Upper lobe of right lung (tissue), 1 donor: ENCODE data around the gene ZNF236. TPM values are rescaled to one million over a fixed set of nuclear protein-coding genes. Genes with fewer than 3 reads are reported as not detected.
A peak's percentile ranks its signal among the peaks of the same experiment; 100 is the strongest.

ENCODE experiments used
- ATAC-seq: fragments of 200-7000 bp; cut with Tn5 transposase; one replicate; pipeline ENCODE4 v1.9.1; 2020; ENCODE audit warnings: mild to moderate bottlenecking, moderate library complexity
- DNase-seq: peaks from one replicate; pipeline ENCODE4 v3.0.0-alpha.2; 2020
- H3K27ac ChIP-seq: fragments of 200-600 bp; one replicate; pipeline ENCODE4 v1.8.0; 2022
- H3K27me3 ChIP-seq: fragments of 200-600 bp; one replicate; pipeline ENCODE4 v1.8.0; 2022; ENCODE audit warnings: mild to moderate bottlenecking
- H3K36me3 ChIP-seq: fragments of 200-600 bp; one replicate; pipeline ENCODE4 v1.8.0; 2022
- H3K4me1 ChIP-seq: fragments of 200-600 bp; one replicate; pipeline ENCODE4 v1.8.0; 2022
- H3K4me3 ChIP-seq: fragments of 200-600 bp; one replicate; pipeline ENCODE4 v1.8.0; 2022; ENCODE audit warnings: mild to moderate bottlenecking
- H3K9me3 ChIP-seq: fragments of 200-600 bp; one replicate; pipeline ENCODE4 v1.8.0; 2022
- CTCF ChIP-seq: fragments of 200-600 bp; IDR thresholded peaks from one replicate; pipeline ENCODE4 v1.8.0; 2022; ENCODE audit warnings: antibody characterized with exemption
- intact Hi-C: fragments of 100-400 bp; cut with DNase I; formaldehyde crosslinking; loops from one replicate; pipeline ENCODE4 v1.11.0; 2022
- total RNA-seq: library from RNA; stranded (reverse); fragmentation: NEBNext Ultra II Directional; extraction: Animal tissue kit (Norgen Biotek cat#: 25700); gene quantifications from one replicate; pipeline ENCODE4 v1.2.1, GENCODE V29; 2021
- donor health status: DM: no; HTN: yes; CAD: no; lungs with severe emphysema.

The ZNF236 gene
- total RNA-seq, 1 donor from 2014 or later: 14.9 TPM

- no peak overlapping the region for H3K27ac ChIP-seq
- no peaks in the 10 kb centered on the region for H3K36me3 ChIP-seq
- ATAC-seq (peak; percentile 8), DNase-seq (no peak)
- H3K9me3 ChIP-seq: no peaks in the 10 kb centered on the region
- intact Hi-C loops: loop anchor here (5.0 kb wide), 1 partner anchor 211 kb away; no protein-coding TSS in a partner anchor
- no peaks in the 10 kb centered on the region for H3K4me1 ChIP-seq
- H3K4me3 ChIP-seq: no peak overlapping the region
- TF ChIP-seq CTCF: no peak
- H3K27me3 ChIP-seq: no peaks in the 10 kb centered on the region
These were observed 178.7 kb downstream of the ZNF236 start for GRCh38 chr18:77001041-77001440.

GRCh38 chr18:77001979-77002378 is 179.6 kb downstream of the ZNF236 start:
- ATAC-seq (no peak), DNase-seq (peak; percentile 55)
- Histone ChIP-seq H3K27me3 (no peaks in the 10 kb centered on the region), H3K4me3 (no peak overlapping the region), H3K9me3 (no peaks in the 10 kb centered on the region), H3K27ac (no peak overlapping the region), H3K36me3 (no peaks in the 10 kb centered on the region), H3K4me1 (peaks cover under 1% of the 10 kb centered on the region)
- no peak for TF ChIP-seq CTCF
- intact Hi-C loops: loop anchor here (5.0 kb wide), 1 partner anchor 210 kb away; no protein-coding TSS in a partner anchor

GRCh38 chr18:77002496-77002895 is 180.1 kb downstream of the ZNF236 start:
- ATAC-seq (no peak), DNase-seq (no peak)
- H3K4me3 ChIP-seq: no peak overlapping the region
- no peaks in the 10 kb centered on the region for H3K36me3 ChIP-seq
- no peak overlapping the region for H3K27ac ChIP-seq
- no peak for TF ChIP-seq CTCF
- peaks cover 3% of the 10 kb centered on the region for H3K4me1 ChIP-seq
- H3K9me3 ChIP-seq: no peaks in the 10 kb centered on the region
- intact Hi-C loops: loop anchor here (5.0 kb wide), 1 partner anchor 210 kb away; no protein-coding TSS in a partner anchor
- H3K27me3 ChIP-seq: no peaks in the 10 kb centered on the region

- TF ChIP-seq CTCF: no peak
- Histone ChIP-seq H3K27ac (no peak overlapping the region), H3K4me3 (no peak overlapping the region), H3K36me3 (no peaks in the 10 kb centered on the region), H3K27me3 (no peaks in the 10 kb centered on the region), H3K9me3 (no peaks in the 10 kb centered on the region), H3K4me1 (peaks cover 3% of the 10 kb centered on the region)
- intact Hi-C loops: loop anchor here (5.0 kb wide), 1 partner anchor 209 kb away; no protein-coding TSS in a partner anchor
- no peak for DNase-seq
- no peak for ATAC-seq
These were observed 181.0 kb downstream of the ZNF236 start for GRCh38 chr18:77003316-77003715.

GRCh38 chr18:77004555-77005380 is 182.4 kb downstream of the ZNF236 start:
- H3K4me1 ChIP-seq: peaks cover 3% of the 10 kb centered on the region
- no peaks in the 10 kb centered on the region for H3K36me3 ChIP-seq
- TF ChIP-seq CTCF: no peak
- peak overlapping the region; percentile 45 for H3K27ac ChIP-seq
- H3K4me3 ChIP-seq: peak overlapping the region; percentile 6
- DNase-seq (peak; percentile 66), ATAC-seq (peak; percentile 20)
- H3K9me3 ChIP-seq: no peaks in the 10 kb centered on the region
- intact Hi-C loops: loop anchor here (5.0 kb wide), 1 partner anchor 208 kb away; no protein-coding TSS in a partner anchor
- H3K27me3 ChIP-seq: no peaks in the 10 kb centered on the region
